HepG2 (cell line): Measurements from ENCODE around the gene ART5. TPM values are rescaled to one million over a fixed set of nuclear protein-coding genes. Genes with fewer than 3 reads are reported as not detected.

Experiments
- ARID4A ChIP-seq: sonication (generic); formaldehyde crosslinking; IDR thresholded peaks from 2 replicates; pipeline ENCODE4 v1.5.0; 2020; ENCODE audit warnings: mild to moderate bottlenecking, missing genetic modification reagents, borderline replicate concordance
- DBP ChIP-seq: sonication (generic); formaldehyde crosslinking; IDR thresholded peaks from 2 replicates; pipeline ENCODE4 v1.4.0; 2020; ENCODE audit warnings: missing genetic modification reagents; ENCODE audit errors: not compliant biosample characterization
- DR1 ChIP-seq: sonication (generic); formaldehyde crosslinking; IDR thresholded peaks from 2 replicates; pipeline ENCODE4 v1.8.0; 2021; ENCODE audit warnings: mild to moderate bottlenecking, missing genetic modification reagents, inconsistent platforms
- GTF2F1 ChIP-seq: fragments of 150-350 bp; IDR thresholded peaks from 2 replicates; pipeline ENCODE4 v1.6.1; 2014; ENCODE audit warnings: low read length
- HNRNPL ChIP-seq: fragments of 200-400 bp; formaldehyde crosslinking; IDR thresholded peaks from 2 replicates; pipeline ENCODE4 v1.6.1; 2017; ENCODE audit warnings: mild to moderate bottlenecking, low read depth, low read length
- THYN1 ChIP-seq: sonication (generic); formaldehyde crosslinking; IDR thresholded peaks from 2 replicates; pipeline ENCODE4 v1.8.1; 2023; ENCODE audit warnings: low read depth, mild to moderate bottlenecking, moderate library complexity, missing genetic modification reagents, borderline replicate concordance
- ZBTB34 ChIP-seq: sonication (generic); formaldehyde crosslinking; IDR thresholded peaks from 2 replicates; pipeline ENCODE4 v1.8.0; 2022; ENCODE audit warnings: mild to moderate bottlenecking, missing genetic modification reagents
- ZNF225 ChIP-seq: sonication (generic); formaldehyde crosslinking; IDR thresholded peaks from 2 replicates; pipeline ENCODE4 v1.4.0; 2020; ENCODE audit warnings: mild to moderate bottlenecking, missing genetic modification reagents
- ZNF407 ChIP-seq: sonication (generic); formaldehyde crosslinking; IDR thresholded peaks from one replicate; pipeline ENCODE4 v1.5.1; 2020; ENCODE audit warnings: mild to moderate bottlenecking, missing genetic modification reagents; ENCODE audit errors: not compliant biosample characterization
- ZNF749 ChIP-seq: sonication (generic); formaldehyde crosslinking; IDR thresholded peaks from 2 replicates; pipeline ENCODE4 v1.8.0; 2022; ENCODE audit warnings: mild to moderate bottlenecking, missing genetic modification reagents, moderate library complexity, borderline replicate concordance
- ZNF891 ChIP-seq: sonication (generic); formaldehyde crosslinking; IDR thresholded peaks from 2 replicates; pipeline ENCODE4 v1.5.0; 2020; ENCODE audit warnings: mild to moderate bottlenecking, missing genetic modification reagents
- polyA plus RNA-seq, 8 experiments: library from polyadenylated mRNA; depleted of rRNA in 3 of 8; stranded (reverse) in 7 of 8; unstranded in 1 of 8; fragments of >200 nt; fragmentation: Illumina TruSeq in 4 of 8; extraction: Trizol in 4 of 8; gene quantifications; 2 replicates each; pipeline versions ENCODE4 v1.2.1 to v1.2.3, GENCODE V29; 2011 to 2016; ENCODE audit warnings: low read depth in 4 of 8, missing spikeins in 1 of 8, mixed read lengths in 1 of 8; ENCODE audit not compliant: insufficient read depth in 1 of 8
- total RNA-seq, 5 experiments: library from RNA; depleted of rRNA; stranded (reverse); fragments of >200 nt; fragmentation: Illumina TruSeq; extraction: Trizol; gene quantifications; 2 replicates each; pipeline ENCODE4 v1.2.3, GENCODE V29; 2016; ENCODE audit warnings: low read depth in 1 of 5

The ART5 gene
- total and polyA plus RNA-seq, 2 of the 13 experiments (the other 11 are each of a cell fraction or from before 2014, with no cell fraction given): 0.55 to 0.93 TPM

GRCh38 chr11:3642071-3642951 lies 519 bp upstream of the ART5 start (continued):
- TF ChIP-seq ARID4A (CRISPR knock-in tag): peak; percentile 70
- TF ChIP-seq ZNF749 (CRISPR knock-in tag): no peak
- no peak for TF ChIP-seq ZBTB34 (CRISPR knock-in tag)
- no peak for TF ChIP-seq DR1
- TF ChIP-seq DBP (CRISPR knock-in tag): no peak
- TF ChIP-seq GTF2F1: no peak
- 0 out of 2 replicates have a peak, but pooled peaks have one; percentile 25 for TF ChIP-seq HNRNPL
- TF ChIP-seq THYN1 (CRISPR knock-in tag): no peak
- TF ChIP-seq ZNF225 (CRISPR knock-in tag): no peak
- peak; percentile 41 for TF ChIP-seq ZNF407 (CRISPR knock-in tag)
- no peak for TF ChIP-seq ZNF891
